Measurements from ENCODE around the gene SPECC1.
"Not testable (repeated sequence)": the region's sequence is repeated elsewhere in the genome, so short reads cannot be mapped to it uniquely, and the experiment has no call there.

Gene SPECC1

DNA sequence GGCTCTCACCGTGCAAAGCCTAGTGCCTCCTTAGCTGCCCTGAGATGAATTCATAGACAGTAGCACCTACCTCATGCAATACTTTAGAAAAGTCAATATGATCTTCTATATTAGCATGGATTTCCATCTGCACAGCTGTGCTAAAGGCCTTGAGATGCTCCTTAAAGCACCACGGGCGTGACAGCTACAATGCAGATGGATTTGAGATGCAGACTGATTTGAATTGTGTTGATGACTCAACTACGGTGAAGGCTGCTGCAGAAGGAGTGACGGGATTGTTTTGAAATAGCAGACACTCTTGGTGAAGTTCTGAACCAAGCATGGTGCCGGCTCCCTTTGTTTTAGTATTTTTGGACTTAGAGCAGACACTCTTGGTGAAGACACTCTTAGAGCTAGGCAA is 88.2 kb downstream of the SPECC1 start:
- no peak for DNase-seq

DNA sequence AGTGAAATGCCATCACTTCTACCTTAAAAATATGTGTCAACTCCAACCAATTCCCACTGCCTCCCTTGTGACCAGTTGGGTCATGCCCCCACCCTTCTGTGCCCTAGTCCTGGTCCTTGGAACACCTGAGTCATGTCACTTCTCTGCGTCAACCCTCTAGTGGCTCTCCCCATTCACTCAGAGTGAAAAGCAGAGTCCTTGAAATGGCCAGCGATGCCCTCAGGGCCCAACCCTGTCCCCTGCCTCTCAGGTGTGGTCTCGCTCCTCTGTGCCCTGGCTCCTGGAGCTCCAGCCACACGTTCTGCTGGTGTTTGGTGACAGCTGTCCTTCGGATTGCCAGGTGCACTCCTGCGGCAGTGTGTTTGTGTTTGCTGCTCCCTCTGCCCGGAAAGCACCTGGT is 89.2 kb downstream of the SPECC1 start:
- no peak for DNase-seq

DNA sequence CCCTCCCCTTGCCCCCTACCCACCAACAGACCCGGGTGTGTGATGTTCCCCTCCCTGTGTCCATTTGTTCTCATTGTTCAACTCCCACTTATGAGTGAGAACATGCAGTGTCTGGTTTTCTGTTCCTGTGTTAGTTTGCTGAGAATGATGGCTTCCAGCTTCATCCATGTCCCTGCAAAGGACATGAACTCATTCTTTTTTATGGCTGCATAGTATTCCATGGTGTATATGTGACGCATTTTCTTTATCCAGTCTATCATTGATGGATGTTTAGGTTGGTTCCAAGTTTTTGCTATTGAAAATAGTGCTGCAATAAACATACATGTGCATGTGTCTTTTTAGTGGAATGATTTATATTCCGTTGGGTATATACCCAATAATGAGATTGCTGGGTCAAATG is 91.6 kb downstream of the SPECC1 start:
- not testable (repeated sequence) for DNase-seq

DNA sequence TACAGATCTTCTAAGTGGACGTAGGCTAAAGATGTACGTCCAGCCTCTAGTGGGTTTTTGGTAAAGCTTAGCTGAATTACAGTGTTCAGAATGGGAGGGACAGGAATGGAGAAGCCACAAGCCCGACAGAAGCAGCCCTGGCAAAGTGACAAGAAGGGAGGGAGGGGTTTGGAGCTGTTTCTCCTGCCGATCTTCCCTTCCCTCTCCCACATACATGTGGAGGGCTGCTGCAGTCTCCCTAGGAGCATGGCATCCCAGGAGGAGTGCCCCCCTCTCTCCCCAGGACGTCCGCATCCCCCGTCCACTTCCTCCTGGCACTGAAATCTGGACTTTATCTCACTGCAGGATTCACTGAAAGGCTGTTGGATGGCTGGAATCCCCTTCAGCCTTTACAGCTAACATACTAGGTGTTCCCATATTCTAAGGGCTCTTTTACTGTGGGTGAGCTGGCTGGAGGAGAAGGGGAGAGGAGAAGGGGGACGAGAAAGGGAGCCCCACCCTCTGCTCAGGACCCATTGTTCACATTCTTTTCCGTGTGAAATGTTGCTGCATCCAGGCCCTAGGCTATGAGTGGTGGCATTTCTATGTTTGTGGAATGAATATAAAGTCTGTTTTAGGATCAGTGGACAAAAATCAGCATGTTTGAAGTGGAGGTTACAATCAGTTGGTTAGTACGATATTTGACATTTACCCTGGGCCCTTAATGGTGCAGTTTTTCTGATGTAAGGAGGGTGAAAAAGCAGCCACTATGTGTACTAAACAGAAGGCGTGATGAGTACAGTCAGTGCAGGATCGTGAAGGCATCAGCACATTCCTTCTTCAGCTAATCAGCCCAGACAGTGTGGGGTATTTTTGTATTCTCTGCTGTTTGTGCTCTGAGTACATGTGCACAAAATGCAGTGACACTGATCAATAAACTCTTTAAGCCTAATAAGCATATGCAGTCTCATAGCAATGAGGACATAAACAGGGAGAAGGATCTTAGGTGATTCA is 94.6 kb downstream of the SPECC1 start:
- DNase-seq: no peak

DNA sequence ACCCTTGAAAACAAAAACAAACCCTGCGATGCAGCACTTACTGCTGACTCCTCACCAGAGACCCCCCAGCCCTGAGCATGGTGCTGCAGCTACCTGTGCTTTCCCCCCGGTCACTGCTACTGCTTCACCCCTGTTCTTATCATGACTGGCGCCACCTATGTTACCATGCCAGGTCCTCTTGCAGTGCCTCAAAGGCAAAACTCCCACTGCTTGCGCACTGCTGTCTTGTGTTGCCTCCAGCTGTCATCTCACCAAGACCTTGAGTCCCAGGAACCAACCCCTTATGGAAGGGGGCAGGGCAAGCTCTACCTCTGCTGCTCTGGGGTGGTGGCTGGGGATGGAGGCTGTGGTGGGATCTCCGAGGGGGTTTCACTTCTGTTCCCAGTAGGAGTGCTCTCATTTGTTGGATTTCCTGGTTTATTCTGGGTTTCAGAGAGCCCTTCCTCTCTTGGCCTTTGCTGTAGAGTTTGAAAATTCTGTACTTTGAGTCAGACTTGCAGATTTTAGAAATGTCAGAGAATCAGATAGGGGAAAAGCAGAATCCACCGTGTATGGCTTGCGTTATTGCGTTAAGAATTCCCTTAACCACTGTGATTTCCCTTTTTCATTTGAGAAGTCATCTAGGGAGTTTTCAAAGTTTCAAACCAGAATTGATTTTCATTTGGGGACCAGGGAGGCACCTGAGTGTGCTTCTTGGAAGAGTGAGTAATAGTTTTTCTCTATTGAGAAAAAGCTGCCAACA is 96.6 kb downstream of the SPECC1 start:
- DNase-seq: no peak

DNA sequence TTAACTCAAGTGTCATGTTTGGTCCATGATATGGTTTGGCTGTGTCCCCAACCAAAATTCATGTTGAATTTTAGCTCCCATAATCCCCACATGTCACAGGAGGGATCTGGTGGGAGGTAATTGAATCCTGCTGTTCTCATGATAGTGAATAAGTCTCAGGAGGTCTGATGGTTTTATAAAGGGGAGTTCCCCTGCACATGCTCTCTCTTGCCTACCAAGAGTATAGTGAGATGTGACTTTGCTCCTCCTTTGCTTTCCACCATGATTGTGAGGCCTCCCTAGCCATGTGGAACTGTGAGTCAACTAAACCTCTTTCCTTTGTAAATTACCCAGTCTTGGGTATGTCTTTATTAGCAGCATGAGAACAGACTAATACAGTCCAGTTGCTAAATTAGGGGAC is 97.3 kb downstream of the SPECC1 start:
- not testable (repeated sequence) for DNase-seq

DNA sequence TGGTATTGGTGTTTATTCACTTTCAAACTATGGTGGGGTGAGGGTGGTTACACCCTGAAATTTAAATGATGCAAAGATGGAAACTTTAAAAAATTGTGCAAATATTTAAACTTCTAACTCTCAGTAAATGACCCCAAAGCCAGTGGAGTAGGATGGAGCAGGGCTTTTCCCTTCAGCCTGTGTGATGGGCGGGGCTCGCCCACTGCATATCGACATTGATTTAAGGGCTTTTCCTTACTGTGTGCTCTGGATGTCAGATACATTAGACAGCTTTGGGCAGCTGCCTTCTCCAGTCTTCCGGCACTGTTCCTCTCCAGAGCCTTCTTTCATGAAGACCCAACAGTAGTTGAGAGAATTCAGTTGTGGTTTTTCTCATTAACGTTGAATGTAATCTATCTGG is 99.9 kb downstream of the SPECC1 start:
- DNase-seq: no peak

DNA sequence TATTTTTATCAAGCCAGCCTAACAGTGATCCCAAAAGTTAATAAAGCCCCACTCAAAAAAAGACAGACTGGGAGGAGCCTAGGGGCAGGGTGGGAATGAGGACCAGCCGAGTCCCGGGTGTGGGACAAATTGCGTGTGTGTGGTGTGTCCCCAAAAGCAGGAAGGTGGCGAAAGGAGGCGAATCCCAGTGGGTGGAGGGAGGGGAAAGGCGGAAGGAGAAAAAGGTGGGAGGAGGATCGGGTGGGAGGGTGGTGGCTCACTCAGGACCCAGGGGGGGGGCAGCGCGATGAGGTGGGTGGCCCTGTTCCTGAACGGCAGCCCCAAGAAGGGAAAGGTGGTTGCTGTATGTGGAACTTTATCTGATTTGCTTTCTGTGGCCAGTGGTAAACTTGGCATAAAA is 102.4 kb downstream of the SPECC1 start:
- DNase-seq: no peak

DNA sequence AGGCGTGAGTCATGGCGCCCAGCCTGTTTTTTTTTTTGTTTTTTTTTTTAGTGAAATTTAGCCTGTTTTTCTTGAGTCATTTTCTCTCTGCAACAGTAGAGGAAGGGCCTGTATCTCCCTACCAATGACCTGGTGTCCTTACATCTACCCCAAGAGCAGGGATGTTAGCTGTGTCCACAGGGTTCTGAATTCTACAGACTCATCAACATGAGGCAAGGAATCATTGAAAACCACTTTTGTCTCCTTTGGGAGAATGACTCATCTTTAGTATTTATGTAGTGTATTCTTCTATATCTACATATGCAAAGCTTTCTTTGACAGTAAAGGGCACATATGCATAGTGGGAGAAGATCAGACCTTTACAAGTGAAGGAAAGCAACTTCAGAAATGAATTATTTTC is 105.3 kb downstream of the SPECC1 start:
- DNase-seq: no peak

DNA sequence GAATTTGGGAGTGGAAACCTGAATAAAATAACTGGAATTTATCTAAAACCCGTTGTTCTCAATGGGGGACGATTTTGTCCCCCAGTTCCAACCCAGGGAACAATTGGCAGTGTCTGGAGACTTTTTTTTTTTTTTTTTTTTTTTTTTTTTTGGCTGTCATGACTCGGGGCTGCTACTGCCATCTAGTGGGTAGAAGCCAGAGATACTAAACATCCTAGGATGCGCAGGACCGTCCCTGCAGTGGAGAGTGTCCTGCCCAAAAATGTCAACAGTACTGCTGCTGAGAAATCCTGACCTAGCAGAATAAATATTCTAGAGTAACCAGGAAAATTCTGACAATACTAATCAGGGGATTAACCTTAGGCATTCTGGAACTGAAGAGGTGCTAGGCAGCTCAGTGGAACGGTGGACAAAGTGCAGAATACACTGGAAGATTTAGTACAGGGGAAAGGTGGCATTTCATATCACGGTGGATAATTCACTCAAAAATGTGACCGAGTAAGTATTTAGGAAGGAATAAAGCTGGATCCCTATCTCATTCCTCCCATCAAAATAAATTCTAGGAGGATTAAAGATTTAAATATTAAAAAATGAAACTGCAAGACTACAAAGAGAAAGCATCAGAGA is 107.6 kb downstream of the SPECC1 start:
- DNase-seq: no peak

DNA sequence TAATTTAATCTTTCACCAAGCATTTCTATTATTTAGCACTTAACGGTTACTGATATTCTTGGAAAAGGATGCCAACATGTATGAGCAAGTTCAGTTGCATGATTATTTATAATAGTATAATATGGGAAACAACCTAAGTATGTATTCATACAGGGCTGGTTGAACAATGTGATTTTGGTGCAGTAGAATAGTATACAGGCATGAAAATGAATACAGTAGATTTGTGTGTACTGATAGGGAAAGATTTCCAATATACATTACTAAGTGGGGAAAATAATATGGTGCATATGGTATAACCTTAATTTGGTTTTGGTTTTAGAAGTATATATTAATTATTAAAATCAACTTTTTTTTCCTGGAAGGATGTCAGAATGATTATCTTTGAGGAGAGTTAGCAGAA is 109.1 kb downstream of the SPECC1 start:
- no peak for DNase-seq

DNA sequence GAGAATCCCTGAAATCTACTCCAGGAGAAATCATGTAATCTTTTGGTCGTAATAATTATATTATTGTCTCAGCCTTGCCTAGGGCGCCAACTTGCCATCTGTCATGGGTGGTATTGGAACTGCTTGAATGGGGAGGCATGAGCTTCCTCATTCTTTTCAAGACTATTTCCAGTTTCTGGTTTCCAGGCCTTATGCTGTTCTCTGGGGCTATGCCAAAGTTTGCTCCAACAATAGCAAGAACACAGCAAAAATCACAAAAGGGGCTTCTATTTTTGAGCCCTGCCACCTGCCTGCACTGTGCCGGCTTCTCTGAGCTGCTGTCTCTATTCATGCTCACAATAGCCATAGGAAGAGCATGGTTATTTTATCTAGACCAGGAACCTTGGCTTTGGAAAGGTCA is 111.7 kb downstream of the SPECC1 start:
- DNase-seq: no peak

DNA sequence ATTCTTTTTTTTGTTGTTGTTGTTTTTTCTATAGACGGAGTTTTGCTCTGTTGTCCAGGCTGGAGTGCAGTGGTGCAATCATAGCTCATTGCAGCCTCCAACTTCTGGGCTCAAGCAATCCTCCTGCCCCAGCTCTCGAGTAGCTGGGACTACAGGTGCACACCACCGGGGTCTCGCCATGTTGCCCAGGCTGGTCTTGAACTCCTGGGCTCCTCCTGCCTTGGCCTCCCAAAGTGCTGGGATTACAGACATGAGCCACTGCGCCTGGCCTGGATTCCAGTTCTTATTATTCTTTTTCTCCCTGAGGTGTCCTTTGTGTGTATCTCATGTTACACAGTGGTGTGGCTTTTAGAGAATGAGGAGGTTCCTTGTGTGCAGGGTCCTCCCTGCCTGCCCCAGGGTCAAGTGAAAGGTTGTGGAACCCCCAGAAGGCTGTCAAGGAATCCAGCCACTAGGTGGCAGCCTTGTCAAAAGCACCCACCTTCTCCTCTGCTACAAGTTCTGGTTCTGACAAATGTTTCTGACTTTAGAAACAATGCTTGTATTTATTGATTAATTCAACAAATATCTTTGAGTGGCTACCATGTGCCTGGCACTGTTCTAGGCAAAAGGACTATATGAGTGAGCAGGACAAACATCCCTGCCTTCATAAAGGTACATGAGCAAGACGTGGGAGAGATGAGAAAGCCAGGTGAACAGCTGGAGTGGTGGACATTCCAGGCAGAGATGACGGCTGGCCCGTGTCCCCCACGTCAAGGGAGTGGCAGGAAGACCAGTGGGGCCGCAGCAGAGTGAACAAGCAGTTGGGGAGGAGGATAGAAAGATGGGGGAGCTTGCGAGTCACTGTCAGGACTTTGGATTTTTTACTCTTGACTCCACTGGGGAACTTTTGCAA is 112.4 kb downstream of the SPECC1 start:
- DNase-seq: no peak

DNA sequence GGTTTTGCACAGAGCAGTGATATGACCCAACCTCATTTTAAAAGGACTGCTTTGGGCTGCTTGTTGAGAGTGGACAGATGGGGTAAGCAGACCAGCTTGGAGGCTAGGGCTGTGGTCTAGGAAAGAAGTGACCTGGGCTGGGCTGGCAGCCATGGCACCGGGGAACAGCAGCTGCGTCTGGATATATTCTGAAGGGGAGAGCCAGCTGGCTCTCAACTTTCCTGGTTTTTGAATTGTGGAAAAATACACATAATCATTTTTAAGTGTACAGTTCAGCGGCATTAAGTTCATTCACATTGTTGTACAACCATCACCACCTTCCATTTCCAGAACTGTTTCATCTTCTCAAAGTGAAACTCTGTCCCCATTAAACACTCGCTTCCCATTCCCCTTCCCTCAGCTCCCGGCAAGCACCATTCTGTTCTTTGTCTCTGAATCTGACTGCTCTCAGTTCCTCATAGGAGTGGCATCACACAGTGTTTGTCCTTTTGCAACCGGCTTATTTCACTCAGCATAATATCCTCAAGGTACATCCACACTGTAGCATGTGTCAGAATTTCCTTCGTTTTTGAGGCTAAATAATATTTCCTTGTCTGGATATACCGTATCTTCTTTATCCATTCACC is 113.2 kb downstream of the SPECC1 start:
- no peak for DNase-seq

DNA sequence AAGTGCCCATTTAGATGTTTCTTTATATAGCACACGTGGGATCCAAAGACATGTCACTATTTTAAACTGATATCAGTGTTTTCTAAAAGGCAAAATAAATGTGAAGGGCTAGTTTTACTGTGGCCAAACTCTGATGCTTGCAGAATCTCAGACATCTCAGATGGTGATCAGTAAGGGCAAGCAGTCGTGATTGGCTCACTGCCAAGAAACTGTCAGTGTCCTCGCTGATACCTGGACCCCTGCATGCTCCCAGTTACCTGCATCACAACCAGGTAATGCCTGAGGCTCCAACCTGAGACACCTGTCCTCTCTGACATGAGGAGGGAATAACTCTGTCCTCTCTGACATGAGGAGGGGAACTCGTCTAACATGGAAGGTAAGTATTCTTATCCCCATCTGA is 114.0 kb downstream of the SPECC1 start:
- no peak for DNase-seq

DNA sequence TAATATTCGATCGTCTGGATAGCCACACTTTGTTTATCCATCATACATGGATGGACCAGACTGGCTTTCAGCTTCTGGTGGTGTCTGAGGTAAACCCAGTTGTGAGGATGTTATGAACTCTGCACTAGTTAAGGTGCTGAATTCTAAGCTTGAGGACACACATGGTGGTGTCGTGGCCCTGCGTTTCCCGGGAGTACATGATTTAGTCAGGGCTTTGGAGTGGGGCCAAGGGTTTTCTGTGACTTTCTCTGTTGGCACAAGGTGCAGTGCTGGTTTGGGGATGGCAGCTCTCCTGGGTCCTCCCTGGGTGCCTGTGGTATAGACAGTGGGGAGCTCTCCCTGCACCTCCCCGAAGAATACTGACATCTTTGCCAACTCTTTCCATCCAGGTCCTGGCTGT is 116.6 kb downstream of the SPECC1 start:
- DNase-seq: no peak

DNA sequence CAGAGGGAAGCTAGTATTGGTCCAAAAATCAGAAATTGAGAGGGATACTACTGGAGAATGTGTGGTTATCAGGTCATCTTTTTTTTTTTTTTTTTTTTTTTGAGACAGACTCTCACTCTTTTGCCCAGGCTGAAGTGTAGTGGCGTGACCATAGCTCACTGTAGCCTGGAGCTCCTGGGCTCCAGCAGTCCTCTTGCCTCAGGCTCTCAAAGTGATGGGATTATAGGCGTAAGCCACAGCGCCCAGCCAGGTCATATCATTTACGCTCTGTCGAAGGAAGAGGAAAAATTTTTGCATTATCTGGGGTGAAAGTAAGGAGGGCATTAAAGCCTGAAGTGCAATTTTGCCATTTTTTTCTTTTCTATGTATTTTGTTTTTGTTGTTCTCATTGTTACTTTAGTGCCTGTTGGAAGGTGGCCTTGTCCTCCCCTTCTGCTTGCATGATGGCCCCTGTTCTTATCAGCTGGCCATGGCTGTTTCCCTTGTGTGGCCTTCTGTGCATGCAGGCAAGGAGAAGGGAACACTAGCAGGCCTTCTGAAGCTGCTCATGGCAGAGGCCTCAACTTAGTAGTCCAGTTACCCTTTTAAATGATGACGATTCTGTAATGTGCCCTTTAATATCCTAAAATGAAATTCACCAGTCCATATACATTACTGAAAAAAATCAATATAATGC is 118.3 kb downstream of the SPECC1 start:
- DNase-seq: no peak

DNA sequence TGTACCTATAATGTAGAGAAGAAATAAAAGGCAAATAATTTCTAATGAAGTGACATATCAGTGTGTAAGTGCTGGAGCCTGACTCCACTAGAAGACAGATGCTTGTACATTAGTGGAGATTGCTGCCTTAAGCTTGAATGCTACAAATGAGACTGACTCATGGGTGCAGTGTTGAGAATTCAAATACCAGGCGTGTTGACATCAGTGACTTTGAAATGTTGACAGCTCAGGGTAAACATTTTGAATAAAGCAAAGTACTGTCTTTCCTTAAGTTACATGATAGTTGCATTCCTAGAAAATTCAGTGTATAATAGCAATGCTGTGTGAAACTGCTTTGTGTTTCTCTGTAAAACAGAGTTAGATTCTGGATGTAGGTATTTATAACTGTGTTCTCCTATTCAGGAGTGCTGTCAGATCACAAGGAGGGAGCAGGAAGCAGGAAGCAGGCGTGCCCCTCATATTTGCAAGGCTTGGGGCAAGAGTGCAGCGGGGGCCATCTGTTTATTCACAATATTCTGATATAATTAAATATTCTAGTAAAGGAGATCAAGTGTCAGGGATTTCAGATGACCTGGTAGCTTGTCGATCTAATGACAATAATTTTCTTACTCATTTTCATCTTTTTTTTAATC is 119.0 kb downstream of the SPECC1 start:
- no peak for DNase-seq

DNA sequence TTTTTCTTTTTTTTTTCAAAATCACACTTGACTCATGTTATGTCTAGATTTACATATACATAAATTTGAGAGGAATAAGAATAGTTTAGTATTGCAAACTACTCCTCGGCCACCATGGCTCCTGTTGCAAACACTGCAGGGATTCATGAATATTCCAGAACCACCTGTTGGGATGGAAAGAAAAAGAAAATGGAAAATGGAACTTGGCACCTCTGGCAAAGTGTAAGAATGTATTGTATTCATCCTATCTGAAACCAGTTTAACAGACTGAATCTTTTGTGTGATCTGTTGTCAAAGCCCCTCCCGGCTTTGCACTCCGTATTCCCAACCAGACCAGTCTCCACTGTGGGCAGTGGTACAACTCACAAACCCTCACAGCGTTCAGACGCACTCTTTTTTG is 124.4 kb downstream of the SPECC1 start:
- DNase-seq: no peak

DNA sequence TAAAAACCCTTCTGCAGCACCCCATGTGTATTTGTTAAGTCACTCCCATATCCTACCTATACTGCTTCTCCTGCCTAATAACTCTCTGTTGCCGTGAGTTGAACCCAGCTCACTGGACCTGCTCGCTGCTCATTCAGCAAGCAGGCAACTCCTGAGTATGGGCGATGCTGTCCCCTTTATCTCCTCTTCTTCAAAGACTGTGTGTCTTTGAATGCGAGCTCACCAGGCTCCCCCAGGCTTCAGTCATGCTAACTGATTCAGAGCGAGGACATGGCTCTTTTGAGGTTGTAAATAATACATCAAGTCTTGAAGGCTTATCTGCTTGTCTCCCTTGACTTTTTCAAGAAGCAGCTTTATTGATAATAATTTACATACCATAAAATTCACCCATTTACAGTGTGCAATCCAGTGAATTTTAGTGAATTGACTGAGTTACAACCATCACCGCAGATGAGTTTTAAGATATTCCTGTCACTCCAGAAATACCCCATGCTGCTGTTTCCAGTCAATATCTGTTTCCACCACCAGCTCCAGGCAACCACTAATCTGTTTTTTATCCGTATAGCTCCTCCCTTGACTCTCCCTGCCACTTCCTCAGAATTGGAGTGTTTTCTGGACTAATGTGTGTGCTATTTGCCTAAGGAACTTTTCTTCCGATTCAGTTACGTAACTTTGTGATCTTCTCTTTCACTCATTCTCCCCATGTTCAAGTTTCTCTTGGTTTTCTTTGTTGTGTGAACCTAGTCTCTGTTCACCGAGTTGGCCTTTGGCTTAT is 132.2 kb downstream of the SPECC1 start:
- no peak for DNase-seq

All from activated gamma-delta T cell (primary cell).